DMS53 (cell line): ENCODE data around the gene DRD1.

ENCODE experiments used
- DNase-seq: peaks from one replicate; lab custom pipeline; 2025; lab: John Stamatoyannopoulos, UW

The DRD1 gene

DNA sequence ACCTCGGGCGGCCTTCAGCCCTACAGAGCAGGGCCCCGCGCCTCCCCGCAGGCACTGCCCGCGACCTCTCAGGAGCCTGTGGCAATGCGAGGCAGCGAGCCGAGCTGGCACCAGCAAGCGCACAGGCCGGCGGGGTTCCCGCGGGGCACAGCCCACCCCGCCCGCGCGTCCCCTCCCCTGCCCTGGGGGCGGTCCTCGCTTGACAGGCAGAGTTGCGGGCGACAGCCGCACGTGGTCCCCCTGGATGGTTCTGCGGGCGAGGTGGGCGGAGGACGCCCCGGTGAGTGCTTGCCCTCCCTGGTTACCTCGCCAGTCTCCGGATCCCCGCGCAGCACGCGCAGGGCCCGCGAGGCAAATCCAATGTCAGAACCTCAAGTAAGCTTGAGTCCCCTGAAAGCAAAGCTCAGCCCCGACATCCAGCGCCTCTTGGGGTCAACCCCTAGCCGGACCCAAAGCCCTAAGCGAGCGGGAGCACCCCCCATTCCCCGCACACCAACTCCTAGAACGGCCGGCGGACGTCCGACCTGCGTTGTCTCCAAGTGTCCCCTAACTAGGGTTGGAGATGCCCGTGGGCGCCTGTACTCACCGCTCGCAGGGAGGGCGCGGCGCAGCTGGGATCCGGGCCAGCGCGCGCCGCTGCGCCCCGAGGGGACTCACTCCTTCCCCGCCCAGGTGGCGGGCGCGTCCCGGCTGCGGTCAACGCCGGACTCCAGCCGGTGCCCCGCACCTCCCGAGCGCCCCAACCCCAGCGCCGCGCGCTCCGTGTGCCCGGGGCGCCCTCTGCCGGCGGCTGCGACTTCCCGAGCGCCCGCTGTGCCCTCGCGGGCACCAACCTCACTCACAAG, at the start of gene DRD1:
Gene DRD1, minus strand, starts transcription at position 123 of the 845 bp plus-strand sequence. CDS start 1,083 bp downstream, outside the sequence.
- DNase-seq = peak; percentile 84

GRCh38 chr5:175493726-175494125, 49.7 kb upstream of the DRD1 start:
- no peak for DNase-seq

GRCh38 chr5:175493260-175493659, 49.3 kb upstream of the DRD1 start:
- DNase-seq = no peak

- no peak for DNase-seq
Measured at GRCh38 chr5:175491223-175491622, 47.2 kb upstream of the DRD1 start.

DNA sequence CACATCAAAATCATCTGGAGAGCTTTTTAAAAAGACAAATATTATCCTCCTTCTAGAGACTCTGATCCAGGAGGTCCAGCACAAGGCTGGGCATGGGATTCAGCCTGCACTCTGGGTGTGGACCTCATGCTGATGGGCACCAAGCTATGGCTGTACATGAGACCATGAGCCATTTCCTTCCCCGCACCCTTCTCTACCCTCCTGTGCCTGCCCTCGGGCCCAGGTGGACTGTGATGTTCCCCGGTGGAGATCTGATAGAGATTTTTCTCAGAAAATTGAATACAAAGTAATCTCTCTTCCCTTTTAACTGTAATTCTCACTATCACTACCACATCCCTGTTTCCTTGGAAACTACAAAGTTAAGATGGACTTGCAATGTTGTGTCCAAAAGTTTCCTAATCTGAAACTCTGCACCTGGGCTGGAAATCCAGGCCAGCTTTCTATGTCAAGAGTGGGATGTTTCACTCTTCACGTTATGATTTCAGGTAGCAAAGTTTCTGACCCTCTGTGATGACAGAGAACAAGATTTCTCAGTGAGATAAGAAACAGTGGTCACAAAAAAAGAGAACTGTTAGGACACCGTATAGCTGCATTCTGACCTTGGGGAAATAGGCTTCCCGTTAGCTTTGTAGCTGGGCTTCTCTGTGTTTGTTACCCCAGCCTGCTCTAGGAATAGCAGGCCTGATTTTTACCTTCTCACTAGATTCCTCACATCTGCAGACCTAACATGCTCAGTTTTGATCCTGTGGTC, 45.9 kb upstream of the DRD1 start:
- DNase-seq = no peak

DNA sequence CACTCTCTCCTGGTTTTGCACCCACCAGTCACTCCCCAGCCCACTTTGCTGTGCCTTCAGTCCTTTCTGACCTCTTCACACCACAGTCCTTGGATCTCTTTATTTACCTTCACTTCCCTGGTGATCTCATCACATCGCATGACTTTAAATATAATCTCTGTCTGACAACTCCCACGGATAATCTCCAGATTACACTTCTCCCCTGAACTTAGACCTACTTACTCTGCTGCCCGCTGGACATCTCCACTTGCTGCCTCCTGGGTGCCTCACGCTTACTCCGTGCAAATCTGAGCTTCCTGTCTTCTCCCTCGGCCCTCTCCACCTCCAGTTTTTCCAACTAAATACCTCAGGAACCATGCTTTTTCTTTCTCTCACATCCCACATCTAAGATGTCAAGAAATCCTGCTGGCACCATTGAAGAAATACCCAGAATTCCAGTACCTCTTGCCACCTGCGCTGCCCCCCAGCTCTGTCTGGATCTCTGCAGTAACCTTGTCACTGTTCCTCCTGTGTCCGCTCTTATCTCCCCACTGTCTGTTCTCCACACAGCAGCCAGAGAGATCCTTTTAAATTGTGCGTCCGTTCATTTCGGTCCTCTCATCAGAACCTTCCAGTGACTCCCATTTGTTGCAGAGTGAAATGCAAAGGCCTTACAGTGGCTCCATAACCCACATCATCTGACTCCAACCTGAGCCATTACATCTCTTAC, 43.7 kb upstream of the DRD1 start:
- no peak for DNase-seq

GRCh38 chr5:175485631-175486030, 41.6 kb upstream of the DRD1 start:
- DNase-seq = no peak

- no peak for DNase-seq
Measured at GRCh38 chr5:175484829-175485228, 40.8 kb upstream of the DRD1 start.

GRCh38 chr5:175484322-175484721, 40.3 kb upstream of the DRD1 start:
- DNase-seq = no peak

DNA sequence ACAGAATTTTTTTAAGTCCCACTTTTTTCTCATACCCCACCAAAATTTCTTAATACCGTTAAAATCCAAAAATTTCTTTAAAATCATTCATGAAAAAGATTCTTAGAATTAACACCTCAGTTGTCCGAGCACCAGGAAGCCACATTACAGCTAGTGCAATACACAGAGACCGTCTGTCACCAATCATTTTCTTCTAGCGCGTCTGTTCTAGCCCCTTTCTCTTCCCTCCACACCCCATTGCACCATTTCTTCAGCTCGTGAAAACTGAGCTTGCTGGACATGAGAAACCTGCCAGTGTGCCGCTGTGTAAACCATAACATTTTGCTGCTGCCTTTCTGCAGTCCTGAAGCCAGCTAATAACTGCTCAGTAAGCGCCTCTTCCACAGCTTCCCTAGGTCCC, 39.4 kb upstream of the DRD1 start:
- no peak for DNase-seq

DNA sequence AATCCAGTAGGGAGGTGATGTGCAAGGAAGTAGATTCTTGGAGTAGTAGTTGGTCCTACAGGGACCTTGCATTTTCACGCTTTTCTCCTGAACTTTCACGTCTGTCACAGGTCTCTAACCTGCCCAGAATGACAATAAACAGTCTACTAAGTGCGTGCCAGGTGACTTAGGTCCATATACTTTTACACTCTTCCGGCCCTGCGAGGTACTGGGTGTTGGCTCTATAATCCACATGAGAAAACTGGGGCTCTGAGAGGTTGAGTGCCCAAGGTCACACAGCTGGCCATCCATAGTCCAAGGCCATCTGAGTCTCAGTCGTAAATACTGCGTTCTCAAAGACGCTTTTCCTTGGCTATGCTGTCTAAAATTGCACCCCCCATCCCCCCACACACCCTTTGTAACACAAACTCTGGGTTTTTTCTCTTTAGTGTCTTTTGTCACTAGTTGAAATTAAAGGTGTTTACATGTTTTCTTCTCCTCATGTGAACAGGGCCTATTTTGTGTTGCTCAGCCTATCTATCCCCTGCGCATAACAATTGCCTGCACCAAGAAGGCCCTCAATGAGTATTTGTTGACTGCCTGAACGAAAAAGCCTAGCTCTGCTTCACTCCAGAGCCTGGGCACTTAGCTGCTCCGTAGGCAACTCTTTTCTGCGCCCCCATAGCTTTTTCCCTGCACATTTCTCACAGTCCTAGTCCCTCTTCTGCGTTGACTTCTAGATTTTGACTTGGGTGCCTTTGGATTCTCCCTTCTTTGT, 35.3 kb upstream of the DRD1 start:
- peak; percentile 62 for DNase-seq

DNA sequence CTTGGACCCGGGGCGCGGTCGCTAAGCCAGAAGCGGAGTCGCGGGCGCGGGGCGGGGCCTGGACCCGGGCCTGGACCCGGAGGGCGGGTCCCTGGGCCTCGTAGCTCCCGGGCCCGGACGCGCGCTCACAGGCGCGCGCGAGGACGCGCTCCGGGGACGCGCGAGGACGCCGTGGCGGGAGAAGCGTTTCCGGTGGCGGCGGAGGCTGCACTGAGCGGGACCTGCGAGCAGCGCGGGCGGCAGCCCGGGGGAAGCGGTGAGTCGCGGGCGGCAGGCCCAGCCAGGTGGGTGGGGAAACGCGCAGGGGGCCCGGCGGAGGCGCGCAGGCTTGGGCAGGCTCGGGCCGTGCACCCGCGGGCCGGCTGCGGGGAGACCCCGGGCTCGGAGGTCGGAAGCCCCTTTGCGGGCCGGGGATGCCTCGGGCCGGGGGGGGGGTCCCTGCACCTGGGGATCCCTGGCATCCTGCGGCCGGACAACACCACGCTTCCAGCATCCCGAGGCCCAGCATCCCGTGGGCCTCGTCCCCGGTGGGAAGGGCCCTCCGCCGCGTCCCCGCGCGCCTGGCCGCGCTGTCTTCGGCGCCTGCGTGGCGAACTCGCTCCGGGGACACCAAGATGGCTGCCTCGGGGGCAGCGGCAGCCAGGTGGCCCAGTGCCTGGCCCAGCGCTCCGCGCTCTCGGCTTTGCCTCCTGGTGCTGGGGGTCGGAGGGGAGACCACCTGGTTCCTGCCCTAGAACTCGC, 34.6 kb upstream of the DRD1 start, which contains the start of gene SFXN1:
Gene SFXN1, plus strand, starts transcription at position 177 of the 741 bp plus-strand sequence. CDS start 13,544 bp downstream, outside the sequence.
- peak; percentile 93 for DNase-seq

GRCh38 chr5:175478008-175478383, 34.0 kb upstream of the DRD1 start:
- DNase-seq = no peak

DNA sequence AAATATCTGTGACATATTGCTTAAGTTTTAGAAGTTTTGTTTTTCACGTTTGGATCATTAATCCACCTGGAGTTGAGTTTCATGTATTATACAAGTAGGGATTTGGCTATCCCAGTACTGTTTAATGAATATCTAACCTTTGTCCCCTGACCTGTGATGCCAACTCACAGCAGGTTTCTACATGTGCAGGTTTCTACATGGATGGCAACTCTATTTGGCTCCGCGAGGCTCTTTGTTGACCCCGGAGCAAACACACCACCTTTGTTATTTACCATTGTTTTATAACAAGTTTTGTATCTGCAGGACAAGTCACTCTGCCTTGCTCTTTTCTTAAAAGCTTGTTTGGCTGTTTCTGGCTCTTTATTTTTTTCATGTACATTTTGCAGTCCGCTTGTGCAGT, 33.5 kb upstream of the DRD1 start:
- no peak for DNase-seq

- no peak for DNase-seq
Measured at GRCh38 chr5:175475248-175475647, 31.3 kb upstream of the DRD1 start.

GRCh38 chr5:175472378-175472777, 28.4 kb upstream of the DRD1 start:
- DNase-seq = no peak

DNA sequence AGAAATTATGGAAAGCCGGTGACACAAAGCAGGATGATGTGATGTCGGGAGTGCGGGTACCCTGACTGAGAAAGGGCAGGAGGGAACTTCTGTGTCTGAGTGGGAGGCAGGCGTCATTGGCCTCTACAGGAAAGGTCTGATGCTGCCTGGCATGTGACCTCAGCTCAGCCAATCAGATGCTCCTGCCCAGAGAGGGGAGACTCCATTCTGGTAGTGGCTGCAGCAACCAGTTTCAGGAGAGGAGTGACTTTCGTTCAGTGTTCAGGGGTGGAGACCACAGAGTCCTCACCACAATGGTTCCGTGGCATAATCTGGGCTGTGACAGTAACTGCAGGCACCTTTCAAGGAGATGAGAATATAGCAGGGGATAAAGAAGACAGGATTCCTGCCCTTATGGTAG, 27.6 kb upstream of the DRD1 start:
- DNase-seq = no peak

GRCh38 chr5:175471196-175471595, 27.2 kb upstream of the DRD1 start:
- DNase-seq = no peak

DNA sequence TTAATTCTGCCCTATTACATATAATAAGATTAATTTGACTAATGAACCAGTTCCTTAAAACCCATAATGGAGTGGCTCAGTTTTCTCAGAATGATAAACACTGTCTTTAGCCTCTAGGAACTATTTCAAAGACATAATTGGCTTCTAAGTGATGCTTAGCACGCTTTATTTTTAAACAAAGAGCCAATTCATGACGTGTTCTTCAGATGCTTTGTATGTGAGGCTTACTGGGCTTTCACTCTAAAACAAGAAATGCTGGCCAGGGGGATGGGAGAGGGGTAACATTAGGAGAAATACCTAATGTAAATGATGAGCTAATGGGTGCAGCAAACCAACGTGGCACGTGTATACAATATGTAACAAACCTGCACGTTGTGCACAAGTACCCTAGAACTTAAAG, 26.8 kb upstream of the DRD1 start:
- no peak for DNase-seq

- DNase-seq = no peak
Measured at GRCh38 chr5:175469916-175470315, 25.9 kb upstream of the DRD1 start.

GRCh38 chr5:175468892-175469291, 24.9 kb upstream of the DRD1 start:
- no peak for DNase-seq
